ENCODE results near the gene CDCP1. TPM values are rescaled to one million over a fixed set of nuclear protein-coding genes. Genes with fewer than 3 reads are reported as not detected.

CDCP1 gene
- total RNA-seq, 4 donors from 2014 or later: 1.2 to 6.4 (median 2.1) TPM

DNA sequence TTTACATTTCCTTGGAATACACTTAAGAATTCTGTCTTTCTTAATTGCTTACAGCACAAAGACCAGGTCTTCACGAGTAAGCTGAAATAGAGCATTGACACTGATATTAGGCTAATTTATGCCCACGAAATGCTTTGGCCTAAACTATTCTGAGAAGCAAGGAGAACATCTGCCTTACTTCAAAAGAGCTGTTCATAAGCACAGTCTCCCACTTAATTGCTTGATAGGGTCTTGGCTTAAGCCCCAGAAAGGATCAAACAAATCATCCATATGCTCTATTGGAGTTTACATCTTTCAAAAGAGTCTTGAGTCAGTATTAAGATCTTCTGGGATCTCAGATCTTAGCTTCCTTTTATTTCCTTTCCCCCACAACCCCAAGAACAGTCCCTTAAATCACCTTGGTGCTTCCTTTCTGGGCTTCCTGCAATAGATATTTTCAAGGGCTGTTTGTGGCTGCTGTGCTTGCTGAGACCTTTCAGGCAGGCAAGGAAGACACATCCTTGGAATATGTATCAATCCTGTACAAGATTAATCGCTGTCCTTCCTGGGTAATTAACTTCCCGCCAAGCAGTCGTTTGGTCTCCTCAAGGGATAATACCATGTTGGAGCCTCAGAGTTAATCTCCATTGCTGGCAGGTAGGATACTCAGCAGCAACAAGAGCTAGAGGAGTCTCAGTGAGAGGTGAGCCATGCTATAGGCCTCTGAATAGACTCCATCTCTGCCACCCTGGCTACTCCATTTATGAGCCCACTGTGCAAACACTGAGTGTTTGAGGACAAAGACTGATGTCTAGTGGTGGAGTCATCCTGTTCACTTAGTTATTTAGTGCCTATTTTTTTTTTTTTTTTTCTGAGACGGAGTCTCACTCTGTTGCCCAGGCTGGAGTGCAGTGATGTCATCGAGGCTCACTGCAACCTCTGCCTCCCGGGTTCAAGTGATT, 42.8 kb upstream of the CDCP1 start:
- Histone ChIP-seq H3K27ac (replicated peaks in 1 of 4) (no peak overlapping the region), H3K9me3 (no peaks in the 10 kb centered on the region), H3K4me1 (no peaks in the 10 kb centered on the region), H3K4me3 (no peak overlapping the region), H3K27me3 (no peaks in the 10 kb centered on the region), H3K36me3 (no peaks in the 10 kb centered on the region)
- no peak for TF ChIP-seq EP300 (IDR thresholded peaks at IDR 0.05)
- TF ChIP-seq, protein P1, sequence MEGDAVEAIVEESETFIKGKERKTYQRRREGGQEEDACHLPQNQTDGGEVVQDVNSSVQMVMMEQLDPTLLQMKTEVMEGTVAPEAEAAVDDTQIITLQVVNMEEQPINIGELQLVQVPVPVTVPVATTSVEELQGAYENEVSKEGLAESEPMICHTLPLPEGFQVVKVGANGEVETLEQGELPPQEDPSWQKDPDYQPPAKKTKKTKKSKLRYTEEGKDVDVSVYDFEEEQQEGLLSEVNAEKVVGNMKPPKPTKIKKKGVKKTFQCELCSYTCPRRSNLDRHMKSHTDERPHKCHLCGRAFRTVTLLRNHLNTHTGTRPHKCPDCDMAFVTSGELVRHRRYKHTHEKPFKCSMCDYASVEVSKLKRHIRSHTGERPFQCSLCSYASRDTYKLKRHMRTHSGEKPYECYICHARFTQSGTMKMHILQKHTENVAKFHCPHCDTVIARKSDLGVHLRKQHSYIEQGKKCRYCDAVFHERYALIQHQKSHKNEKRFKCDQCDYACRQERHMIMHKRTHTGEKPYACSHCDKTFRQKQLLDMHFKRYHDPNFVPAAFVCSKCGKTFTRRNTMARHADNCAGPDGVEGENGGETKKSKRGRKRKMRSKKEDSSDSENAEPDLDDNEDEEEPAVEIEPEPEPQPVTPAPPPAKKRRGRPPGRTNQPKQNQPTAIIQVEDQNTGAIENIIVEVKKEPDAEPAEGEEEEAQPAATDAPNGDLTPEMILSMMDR (IDR thresholded peaks at IDR 0.05): no peak
- TF ChIP-seq POLR2A (IDR thresholded peaks at IDR 0.05; ENCODE audit: low read depth): no peak
- no peak for TF ChIP-seq POLR2AphosphoS5 (IDR thresholded peaks at IDR 0.05)
- no peak for DNase-seq (ENCODE audit: extremely low spot score)
- WGBS: 71% methylated on average over 5 of the region's 8 CpGs
- intact Hi-C loops (cut with DNase I): no loop called here

DNA sequence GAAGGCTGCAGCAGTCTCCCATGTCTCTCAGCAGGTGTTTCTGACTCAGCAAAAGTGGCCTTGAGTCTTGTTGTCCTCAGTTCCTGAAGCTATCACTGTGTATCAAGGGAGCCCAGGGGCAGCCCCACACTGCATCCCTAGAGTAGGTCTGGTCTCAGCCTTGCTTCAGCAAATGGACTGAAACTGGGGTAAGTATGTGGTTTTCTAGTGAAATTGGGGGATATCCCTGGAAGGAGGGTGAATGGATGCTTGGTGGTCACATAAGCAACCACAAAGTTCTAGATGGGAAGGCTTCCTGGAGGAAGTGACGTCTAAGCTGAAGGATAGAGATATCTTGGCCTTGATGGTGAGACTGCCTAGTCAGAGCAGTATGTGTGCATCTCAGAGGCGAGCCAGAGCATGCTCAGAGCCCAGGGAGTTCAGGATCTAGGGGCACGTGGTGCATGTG, 41.5 kb upstream of the CDCP1 start:
- Histone ChIP-seq H3K36me3 (no peaks in the 10 kb centered on the region), H3K27me3 (no peaks in the 10 kb centered on the region), H3K9me3 (no peaks in the 10 kb centered on the region), H3K4me1 (peaks cover 0 to 8% (median 7%) of the 10 kb centered on the region in 4 donors), H3K27ac (replicated peaks in 1 of 4) (no peak overlapping the region), H3K4me3 (no peak overlapping the region)
- no peak for DNase-seq (ENCODE audit: extremely low spot score)
- 85% methylated on average over 2 of the region's 3 CpGs for WGBS
- intact Hi-C loops (cut with DNase I): no loop called here
- TF ChIP-seq POLR2AphosphoS5 (IDR thresholded peaks at IDR 0.05): no peak
- TF ChIP-seq POLR2A (IDR thresholded peaks at IDR 0.05; ENCODE audit: low read depth): no peak
- TF ChIP-seq EP300 (IDR thresholded peaks at IDR 0.05): no peak
- TF ChIP-seq, protein P1 (IDR thresholded peaks at IDR 0.05): no peak

DNA sequence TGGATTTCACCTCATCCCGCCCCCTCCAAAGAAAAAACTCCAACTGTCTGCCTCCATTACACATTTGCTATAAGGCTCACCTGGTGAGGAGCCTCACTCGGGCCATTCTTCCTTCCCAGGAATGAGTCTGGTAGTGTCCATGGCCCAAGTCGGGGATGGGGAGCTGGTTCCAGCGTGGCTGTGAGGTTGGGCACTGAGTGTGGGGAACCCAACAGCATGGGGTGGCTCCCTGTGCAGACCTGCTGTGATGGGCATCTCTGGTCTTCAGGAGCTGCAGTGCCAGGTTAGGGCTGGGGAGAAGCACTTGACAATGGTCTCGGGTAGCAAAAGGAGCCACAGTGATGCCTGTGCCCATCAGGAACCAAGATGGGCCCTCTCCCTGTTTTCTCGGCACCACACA, 40.7 kb upstream of the CDCP1 start:
- TF ChIP-seq POLR2A (IDR thresholded peaks at IDR 0.05; ENCODE audit: low read depth): no peak
- TF ChIP-seq, protein P1 (IDR thresholded peaks at IDR 0.05): no peak
- TF ChIP-seq POLR2AphosphoS5 (IDR thresholded peaks at IDR 0.05): no peak
- TF ChIP-seq EP300 (IDR thresholded peaks at IDR 0.05): no peak
- Histone ChIP-seq H3K27ac (replicated peaks in 1 of 4) (no peak overlapping the region), H3K4me3 (no peak overlapping the region), H3K27me3 (no peaks in the 10 kb centered on the region), H3K4me1 (peaks cover 0 to 10% (median 7%) of the 10 kb centered on the region in 4 donors), H3K36me3 (no peaks in the 10 kb centered on the region), H3K9me3 (no peaks in the 10 kb centered on the region)
- WGBS: 98% methylated on average over 4 of the region's 6 CpGs
- DNase-seq (ENCODE audit: extremely low spot score): no peak
- intact Hi-C loops (cut with DNase I): no loop called here

DNA sequence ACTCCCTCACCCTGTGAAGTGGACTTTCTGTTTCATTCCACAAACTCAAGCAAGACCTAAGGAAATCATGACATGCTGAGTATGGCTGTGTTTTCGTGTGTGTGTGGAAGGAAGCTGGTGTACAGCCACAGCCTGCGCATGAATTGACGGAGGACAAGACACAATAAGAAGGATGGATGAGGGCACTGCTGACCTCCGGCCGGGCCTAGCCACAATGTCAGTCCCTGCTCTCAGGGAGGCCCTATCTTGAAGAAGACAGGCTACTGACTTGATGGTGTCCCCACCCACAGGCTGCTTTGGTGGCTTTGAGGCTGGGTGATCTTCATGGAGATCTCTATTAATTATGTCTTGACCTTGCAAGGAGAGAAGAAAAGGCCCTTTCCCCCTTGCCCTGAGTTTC, 39.3 kb upstream of the CDCP1 start:
- DNase-seq (ENCODE audit: extremely low spot score): no peak
- H3K27me3 ChIP-seq: no peaks in the 10 kb centered on the region
- no peaks in the 10 kb centered on the region for H3K36me3 ChIP-seq
- H3K9me3 ChIP-seq: no peaks in the 10 kb centered on the region
- TF ChIP-seq EP300 (IDR thresholded peaks at IDR 0.05): no peak
- no peak for TF ChIP-seq POLR2AphosphoS5 (IDR thresholded peaks at IDR 0.05)
- no peak for TF ChIP-seq POLR2A (IDR thresholded peaks at IDR 0.05; ENCODE audit: low read depth)
- TF ChIP-seq, protein P1 (IDR thresholded peaks at IDR 0.05): no peak
- H3K4me3 ChIP-seq: no peak overlapping the region
- 83% methylated on average over 5 of the region's 5 CpGs for WGBS
- H3K27ac ChIP-seq (replicated peaks in 1 of 4): no peak overlapping the region
- intact Hi-C loops (cut with DNase I): no loop called here
- H3K4me1 ChIP-seq: peaks cover 0 to 10% (median 7%) of the 10 kb centered on the region in 4 donors
